Right kidney (tissue), 9 donors: ENCODE data around the gene HOXA4.
A peak's percentile ranks its signal among the peaks of the same experiment; 100 is the strongest.

Source experiments
- DNase-seq: peaks from one replicate; pipeline ENCODE4 v3.0.0-alpha.2; 2016
- long read RNA-seq, 8 donors: transcript quantifications; one replicate each; lab custom pipeline, GENCODE V29; 2026

The HOXA4 gene
- long read RNA-seq, donor 1, partial matches to known transcripts = 0 of 3 reads
- long read RNA-seq, donor 1, other reads (novel, unspliced or antisense) = 0 of 3 reads
- long read RNA-seq, donor 2, partial matches to known transcripts = 0 of 2 reads
- long read RNA-seq, donor 2, other reads (novel, unspliced or antisense) = 0 of 2 reads
- long read RNA-seq, donor 3 = 0 reads
- long read RNA-seq, donor 4, transcript HOXA4-204 (2 exons, 1,728 nt) = major isoform, 6 of 6 reads
- long read RNA-seq, donor 4, partial matches to known transcripts = 0 of 6 reads
- long read RNA-seq, donor 4, other reads (novel, unspliced or antisense) = 0 of 6 reads
- long read RNA-seq, donor 5, partial matches to known transcripts = 0 of 3 reads
- long read RNA-seq, donor 5, other reads (novel, unspliced or antisense) = 0 of 3 reads
- long read RNA-seq, donor 6, partial matches to known transcripts = 0 of 3 reads
- long read RNA-seq, donor 6, other reads (novel, unspliced or antisense) = 0 of 3 reads
- long read RNA-seq, donor 7, partial matches to known transcripts = 0 of 3 reads
- long read RNA-seq, donor 7, other reads (novel, unspliced or antisense) = 0 of 3 reads
- long read RNA-seq, donor 8, transcript HOXA4-204 (2 exons, 1,728 nt) = major isoform, 7 of 7 reads
- long read RNA-seq, donor 8, partial matches to known transcripts = 0 of 7 reads
- long read RNA-seq, donor 8, other reads (novel, unspliced or antisense) = 0 of 7 reads

- peak; percentile 92 for DNase-seq
Measured at GRCh38 chr7:27130540-27131389, at the start of gene HOXA4. TSS of gene HOXA4 (minus strand) at chr7:27130757. CDS start at chr7:27130733, 24 bp downstream.

DNA sequence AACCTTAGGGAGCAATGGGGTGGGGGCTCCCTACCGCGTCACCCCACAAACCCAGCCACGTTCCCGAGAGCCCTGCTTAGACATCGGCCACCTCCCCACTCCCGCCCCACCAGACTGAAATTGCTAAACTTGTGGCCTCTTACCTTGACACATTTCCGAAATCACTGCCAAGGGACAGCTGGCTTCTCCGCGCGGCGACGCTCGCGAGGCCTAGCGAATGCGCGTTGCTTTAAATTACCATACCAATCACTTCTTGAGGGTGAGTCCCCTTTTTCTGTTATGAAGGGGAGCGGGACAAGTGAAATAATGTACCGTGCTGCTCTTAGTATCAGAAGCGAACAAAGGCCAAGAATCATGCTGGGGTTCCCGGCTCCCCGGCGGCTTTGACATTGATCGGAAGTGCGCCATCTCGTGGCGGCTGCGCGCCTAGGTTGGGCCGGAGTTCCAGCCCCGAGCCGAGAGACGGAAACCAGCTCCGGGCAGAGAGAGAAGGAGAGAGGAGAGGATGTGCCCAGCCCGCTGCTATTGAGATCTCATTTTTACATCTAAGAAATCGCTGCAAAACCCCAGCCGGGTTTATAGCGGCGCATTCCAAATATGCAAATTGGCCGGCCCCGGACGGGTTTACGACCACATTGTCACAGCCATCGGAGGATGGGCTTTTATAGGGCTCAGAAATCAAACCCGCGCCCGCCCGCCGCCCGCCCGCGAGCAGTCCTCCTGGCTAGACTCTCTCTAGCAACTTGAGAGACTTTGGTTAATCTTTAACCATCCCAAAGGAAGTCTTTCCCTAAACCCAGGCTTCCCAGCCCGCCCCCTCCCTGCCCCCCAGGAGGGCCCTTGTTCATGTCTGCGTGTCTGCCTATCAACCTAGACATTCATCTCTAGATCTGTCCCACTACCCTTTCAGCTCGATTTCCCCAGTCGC lies 49.2 kb upstream of the HOXA4 start:
- DNase-seq = peak; percentile 95

DNA sequence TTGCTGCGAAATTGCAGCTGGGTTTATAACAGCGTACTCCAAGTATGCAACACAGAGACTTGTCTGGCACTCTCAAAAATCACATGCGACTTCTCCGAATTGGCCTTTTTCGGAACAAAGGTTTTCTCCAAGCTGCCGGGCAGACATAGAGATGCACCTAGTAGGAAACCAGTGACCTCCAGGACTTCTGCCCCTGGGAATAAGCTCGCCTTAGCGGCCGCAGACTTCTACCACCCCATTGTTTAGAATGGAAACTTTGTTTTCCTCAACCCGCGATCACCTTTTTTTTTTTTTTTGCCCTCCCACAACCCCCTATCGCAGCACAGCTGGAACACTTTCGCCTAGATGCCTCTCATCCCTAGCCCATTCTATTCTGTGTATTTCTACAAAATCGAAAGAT lies 48.5 kb upstream of the HOXA4 start:
- no peak for DNase-seq

DNA sequence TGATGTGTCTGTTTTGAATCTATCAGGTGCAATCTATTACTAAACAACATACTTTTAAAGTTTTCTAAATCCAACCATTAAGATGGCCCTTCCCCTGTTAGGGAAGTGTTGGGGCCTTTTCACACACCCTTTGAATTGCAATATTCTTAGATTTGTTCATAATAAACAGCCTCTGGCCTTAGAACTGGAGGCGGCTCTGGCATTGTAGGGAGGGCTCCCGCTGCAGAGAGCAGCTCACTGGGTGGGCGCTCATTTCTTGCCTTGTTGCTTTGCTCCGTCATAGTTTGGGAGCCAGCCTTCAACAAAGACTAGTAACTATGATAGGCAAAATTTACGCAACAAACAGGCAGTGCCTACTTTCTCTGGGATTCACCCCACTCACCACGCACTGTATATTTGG lies 47.8 kb upstream of the HOXA4 start:
- no peak for DNase-seq

GRCh38 chr7:27177795-27178320 lies 47.3 kb upstream of the HOXA4 start:
- DNase-seq = no peak

- DNase-seq = peak; percentile 79
Measured at GRCh38 chr7:27176962-27177794, 46.6 kb upstream of the HOXA4 start.

GRCh38 chr7:27176524-27176845 lies 45.9 kb upstream of the HOXA4 start:
- DNase-seq = no peak

DNA sequence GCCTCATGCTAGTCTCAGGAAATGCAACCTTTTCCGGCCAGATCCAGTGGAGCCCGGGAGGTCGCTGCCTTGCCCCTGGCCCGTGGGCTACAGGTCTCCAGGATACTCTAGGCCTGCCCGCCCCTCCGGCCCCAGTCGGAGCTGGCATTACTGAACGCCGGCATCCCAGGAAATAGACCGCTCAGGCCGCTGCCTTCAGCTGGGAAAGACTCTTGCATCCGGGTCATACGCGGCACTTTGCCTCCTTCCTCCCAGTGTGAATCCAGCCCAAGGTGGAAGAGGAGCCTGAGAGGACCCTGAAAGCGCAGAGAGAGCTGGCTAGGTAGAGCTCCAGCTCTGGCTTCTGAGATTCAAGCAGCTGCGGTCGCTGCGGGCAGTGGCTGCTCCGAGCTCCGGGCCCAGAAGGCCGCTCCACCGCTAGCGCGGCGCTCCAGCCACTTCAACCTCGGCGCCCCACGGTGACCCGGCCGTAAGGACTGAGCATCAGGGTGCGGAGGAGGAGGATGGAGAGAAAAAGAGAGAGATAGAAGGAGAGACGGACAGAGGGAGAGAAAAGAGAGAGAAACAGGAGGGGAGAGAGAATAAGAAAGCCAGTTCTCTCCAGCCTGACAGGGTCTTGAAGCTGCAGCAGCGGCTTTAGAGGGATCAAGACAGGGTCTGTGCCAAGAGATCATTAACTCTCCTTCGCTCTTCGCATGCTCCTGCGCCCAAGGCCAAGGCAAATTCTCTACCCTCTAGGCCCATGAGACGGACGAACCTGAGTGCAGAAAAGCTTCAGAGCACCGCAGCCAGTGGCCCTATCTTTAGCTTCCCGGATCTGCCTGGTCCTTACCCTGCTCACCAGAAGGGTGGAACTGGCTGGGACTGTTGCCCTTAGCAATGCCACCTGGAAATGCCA lies 45.3 kb upstream of the HOXA4 start:
- DNase-seq = peak; percentile 75

DNA sequence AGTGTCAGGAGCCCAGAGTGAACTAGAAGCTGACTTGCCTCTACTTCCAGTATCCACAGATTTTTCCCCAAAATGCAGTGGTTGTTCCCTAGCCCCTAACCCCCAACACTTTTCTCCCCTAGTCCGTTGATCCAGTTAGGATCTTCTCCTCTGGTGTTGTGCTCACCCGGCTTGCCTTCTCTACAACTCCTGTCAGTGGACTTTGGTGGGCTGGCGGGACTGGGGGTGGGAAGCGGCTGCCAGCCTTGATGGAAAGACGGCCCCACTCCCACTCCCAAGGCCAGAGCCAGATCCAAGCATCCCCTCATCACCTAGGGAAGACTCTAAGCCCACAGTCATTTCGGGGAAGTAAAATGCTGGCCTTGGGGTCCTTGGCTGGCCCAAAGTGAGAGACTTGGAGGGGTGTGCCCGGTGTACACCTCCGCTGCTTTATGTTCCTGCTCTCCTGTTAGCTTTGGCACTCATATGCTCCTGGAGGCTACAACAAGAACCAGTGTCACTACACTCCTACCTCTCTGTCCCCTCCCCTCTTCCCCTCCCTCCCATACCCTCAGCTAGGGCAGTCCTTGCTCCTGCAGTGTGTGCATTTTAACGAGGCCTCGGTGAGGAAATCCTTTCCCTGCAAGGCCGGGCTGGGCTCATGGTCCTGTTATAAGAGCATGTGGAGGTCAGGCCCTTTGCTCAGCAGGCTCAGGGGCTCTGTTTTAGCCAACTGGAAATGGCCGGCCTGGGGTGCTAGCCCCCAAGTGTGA lies 44.5 kb upstream of the HOXA4 start:
- DNase-seq = no peak

DNA sequence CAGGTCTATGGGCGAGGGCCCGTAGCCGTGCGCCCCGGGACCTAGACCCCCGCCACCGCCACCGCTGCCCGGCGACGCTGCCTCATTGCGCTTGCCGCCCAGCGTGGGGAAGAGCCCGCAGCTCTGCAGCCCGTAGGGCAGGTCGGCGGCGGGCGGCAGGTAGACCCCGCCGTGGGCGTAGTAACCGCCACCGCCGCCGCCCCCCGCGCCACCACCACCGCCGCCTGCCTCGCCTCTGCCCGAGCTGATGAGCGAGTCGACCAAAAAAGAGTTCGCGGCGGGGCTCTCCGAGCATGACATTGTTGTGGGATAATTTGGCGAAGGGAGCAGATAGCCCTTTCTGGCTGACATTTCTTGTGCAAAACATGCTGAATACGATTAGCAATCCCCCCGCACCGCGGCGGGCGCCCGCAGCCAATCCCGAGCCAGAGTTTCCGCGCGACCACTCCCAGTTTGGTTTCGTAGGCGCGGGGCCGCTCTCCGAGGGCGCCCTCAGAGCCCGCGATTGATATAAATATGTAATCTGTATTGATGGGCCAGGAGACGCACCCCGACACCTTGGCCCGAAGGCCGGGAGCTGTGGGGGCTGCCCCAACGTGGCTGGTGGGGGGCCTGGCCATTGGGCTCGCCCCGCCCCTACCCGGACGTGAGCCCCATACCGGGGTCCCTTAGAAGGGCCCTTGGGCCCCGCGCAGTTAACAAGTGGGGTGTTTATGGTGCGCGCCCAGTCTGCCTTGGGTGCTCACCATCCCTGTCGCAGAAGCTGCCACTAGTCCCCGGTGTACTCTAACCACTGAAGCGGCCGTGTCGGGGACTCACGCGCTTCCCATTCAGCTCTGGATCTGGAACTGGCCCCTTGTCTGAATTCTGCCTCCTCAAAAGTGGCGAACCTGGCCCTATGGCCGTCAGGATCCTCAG lies 43.7 kb upstream of the HOXA4 start, which contains the start of gene HOXA10:
HOXA10 (minus strand) TSS at position 365 of the 918 bp plus-strand sequence; CDS start at position 351, 14 bp downstream.
- peak; percentile 75 for DNase-seq

DNA sequence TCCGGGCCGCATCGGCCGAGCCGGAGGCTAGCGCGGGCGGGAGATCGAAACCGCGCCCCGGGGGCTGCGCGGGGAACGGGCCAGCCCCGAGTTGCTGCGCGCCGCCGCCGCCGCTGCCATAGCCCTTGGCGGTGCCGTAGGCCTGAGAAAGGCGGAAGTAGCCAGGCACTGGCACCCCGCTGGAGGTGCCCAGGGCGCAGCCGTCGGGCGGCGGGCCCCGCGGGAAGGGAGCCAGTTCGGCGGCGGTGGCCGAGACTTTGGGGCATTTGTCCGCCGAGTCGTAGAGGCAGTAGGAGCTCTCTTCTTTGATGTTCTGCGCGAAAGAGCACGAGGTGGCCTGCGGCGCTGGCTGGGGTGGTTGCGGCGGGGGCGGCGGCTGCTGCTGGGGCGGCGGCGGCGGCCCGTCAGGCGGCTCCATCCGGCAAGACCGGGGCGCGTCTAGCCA lies 43.0 kb upstream of the HOXA4 start:
- peak; percentile 75 for DNase-seq

DNA sequence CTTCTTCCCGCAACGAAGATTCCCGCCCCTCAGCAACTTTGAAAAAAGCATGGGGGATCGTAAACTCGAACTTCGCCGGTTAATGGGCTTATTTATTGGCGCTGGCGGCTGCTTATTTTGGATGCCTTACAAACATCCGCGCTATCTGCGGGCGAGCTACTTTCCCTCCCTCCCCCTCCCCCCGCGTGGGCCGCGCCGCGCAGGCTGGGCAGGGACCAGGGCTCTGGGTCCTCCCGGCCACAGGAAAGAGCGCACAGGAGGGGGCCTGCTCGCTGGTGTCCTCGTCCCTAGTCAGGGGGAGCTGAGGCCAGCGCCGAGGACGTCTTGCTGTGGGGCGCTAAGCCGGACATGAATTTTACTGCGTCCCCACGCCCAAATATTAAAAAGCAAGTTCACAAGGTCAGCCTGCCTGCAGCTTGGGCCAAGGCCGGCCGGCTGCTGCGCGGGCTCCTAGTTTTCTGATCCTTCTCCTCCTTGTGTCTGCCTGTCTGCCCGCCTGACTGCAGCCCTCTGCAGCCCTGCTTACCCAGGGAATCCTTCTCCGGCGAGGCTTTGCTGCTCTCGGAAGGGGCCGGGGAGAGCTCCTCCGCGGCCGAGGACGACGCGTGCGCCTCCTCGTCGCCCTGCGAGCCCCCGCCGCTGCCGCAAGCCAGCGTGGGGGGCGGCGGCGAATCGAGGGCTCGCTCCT lies 42.4 kb upstream of the HOXA4 start:
- no peak for DNase-seq

DNA sequence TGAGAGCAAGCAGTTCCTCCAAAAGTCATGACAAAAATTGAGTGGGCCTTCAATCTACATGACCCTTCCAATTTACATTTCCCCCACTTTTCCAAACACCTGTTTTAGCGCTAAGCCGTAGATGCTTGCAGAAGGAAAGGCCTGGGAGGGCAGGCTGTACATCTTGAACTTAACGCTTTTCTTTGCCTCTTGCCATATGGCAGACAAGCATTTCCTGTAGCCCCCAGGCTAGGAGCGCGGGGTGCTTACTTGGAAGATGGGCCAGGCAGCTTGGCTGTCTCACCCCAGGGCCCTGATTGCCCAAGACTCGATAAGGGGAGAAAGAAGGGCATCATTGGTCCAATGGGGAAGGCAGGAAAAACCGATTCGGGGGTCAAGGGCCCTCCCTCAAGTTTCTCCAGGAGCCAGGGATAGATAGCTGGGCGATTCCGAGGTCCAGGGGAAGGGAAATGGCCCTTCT lies 41.8 kb upstream of the HOXA4 start:
- peak; percentile 74 for DNase-seq

DNA sequence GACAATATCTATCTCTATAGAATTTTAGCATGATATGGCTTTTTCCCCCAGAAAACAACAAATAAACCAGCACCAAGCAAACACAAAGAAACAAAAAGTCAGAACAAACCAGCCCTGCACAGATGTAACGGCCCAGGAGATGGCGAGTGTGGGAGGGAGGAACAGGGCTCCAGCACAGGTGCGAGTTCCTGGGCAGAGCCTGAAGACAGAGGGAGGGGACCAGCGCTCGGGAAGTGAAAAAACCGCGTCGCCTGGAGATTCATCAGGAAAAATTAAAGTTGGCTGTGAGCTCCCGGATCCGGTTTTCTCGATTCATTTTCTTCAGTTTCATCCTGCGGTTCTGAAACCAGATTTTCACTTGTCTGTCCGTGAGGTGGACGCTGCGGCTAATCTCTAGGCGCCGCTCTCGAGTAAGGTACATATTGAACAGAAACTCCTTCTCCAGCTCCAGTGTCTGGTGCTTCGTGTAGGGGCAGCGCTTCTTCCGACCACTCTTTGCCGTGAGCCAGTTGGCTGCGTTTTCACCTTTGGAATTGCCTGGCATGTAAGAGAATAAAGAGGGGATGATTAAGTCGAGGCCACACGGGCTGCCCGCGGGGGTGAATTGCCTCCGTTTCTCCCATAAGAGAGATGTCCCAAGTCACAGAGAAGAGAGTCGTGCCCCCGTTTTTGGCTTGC lies 41.2 kb upstream of the HOXA4 start:
- peak; percentile 72 for DNase-seq

GRCh38 chr7:27171325-27171636 lies 40.7 kb upstream of the HOXA4 start:
- no peak for DNase-seq
